PC-9 (cell line): ENCODE data around the gene DAB1.

Source experiments
- CTCF ChIP-seq: fragments of 200-600 bp; sonication (generic); conservative IDR thresholded peaks from 2 replicates; pipeline ENCODE4 v1.6.1; 2017; ENCODE audit warnings: mixed run types, antibody characterized with exemption, mild to moderate bottlenecking, moderate library complexity
- EZH2 ChIP-seq: fragments of 200-600 bp; sonication (generic); IDR thresholded peaks from 2 replicates; pipeline ENCODE4 v1.8.0; 2017; ENCODE audit warnings: antibody characterized with exemption, low read depth

GRCh38 chr1:57040811-57041210 is 383.0 kb downstream of the DAB1 start:
- no peak for TF ChIP-seq CTCF
- TF ChIP-seq EZH2 = no peak
